HG03103 (cell line): ENCODE results near the gene NLGN1.

ENCODE experiments used
- ATAC-seq: cut with Tn5 transposase; IDR thresholded peaks from one replicate; pipeline ENCODE4 v1.9.1; 2021; ENCODE audit warnings: low read depth; ENCODE audit not compliant: unreplicated experiment

Gene NLGN1

GRCh38 chr3:173747427-173747826 lies 349.9 kb downstream of the NLGN1 start:
- no peak for ATAC-seq

GRCh38 chr3:173748105-173748504 lies 350.6 kb downstream of the NLGN1 start:
- ATAC-seq, result no peak

- ATAC-seq, result no peak
Observed at GRCh38 chr3:173750095-173750494, 352.6 kb downstream of the NLGN1 start.

- ATAC-seq, result no peak
Observed at GRCh38 chr3:173750591-173750990, 353.0 kb downstream of the NLGN1 start.

DNA sequence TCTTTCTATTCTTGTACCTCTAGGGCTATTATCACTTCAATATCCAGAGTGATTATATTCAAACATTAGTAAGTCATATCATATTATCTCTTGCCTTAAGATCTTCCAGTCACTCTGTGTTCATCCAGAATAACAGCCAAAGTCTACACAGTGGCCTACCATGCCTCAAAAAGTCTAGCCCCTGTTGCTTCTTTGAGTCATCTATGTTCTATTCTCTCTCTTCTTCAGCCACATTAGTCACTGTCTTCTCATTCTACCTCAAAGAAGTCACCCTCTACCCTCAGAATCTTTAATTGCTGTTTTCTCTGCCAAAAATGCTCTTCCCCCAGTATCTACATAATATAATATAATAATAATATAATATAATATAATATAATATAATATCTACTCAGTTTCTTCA lies 356.0 kb downstream of the NLGN1 start:
- no peak for ATAC-seq

DNA sequence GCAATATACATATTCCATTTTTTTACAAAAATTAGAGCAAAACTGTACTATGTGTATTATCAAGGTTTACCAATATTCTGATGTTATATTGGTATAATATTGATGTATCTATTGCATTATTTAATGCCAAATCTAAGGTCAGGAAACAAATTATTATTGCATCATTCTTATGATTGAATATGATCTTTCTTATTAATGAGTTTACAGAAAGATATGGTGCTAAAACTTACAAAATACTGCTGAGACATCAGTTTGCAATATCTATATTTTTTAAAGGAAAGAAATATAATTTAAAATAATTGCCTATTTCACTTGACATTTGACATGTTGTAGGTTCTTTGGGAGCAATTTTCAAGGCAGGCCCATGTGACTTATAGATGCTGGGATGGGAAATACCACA lies 357.6 kb downstream of the NLGN1 start:
- ATAC-seq, result no peak

DNA sequence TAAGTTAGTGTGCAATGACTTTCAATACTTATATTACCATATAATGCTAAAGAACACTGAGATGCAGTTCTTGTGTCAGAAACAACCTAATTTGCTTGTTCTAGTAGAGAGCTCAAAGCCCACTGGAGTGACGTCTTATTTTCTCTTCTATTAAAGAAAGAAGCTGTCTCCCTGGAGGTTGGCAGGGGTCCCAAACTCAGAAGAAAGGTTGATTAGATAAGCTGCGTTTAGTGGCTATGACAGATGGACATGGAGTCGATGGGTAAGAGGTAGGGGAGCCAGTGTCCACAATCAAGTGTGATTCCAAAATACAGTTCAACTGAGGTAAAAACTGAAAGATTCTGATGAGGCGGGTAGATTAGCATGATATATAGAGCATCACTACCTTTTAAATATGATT lies 363.6 kb downstream of the NLGN1 start:
- no peak for ATAC-seq

GRCh38 chr3:173762501-173762900 lies 365.0 kb downstream of the NLGN1 start:
- ATAC-seq, result no peak

DNA sequence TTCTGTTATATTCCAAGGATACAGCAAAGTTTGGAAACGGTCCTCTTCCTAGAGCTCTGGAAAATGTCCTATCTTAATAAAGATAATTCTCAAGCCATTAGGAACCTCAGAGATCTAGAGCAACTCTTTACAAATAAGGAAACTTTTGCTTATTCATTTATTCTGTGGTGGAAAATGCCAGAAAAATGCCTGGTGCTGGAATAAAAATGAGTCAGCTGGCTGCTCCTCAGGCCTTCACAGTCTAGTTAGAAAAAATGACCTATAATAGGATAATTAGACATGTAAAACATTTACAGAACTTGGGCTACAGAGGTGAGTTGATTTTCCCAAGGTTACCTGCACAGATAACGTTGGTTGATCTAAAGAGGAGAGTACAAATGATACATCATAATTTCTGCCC lies 372.5 kb downstream of the NLGN1 start:
- ATAC-seq, result no peak

- ATAC-seq, result no peak
Observed at GRCh38 chr3:173770796-173771573, 373.4 kb downstream of the NLGN1 start.

GRCh38 chr3:173773800-173774199 lies 376.3 kb downstream of the NLGN1 start:
- no peak for ATAC-seq

GRCh38 chr3:173774294-173774693 lies 376.8 kb downstream of the NLGN1 start:
- ATAC-seq, result no peak

DNA sequence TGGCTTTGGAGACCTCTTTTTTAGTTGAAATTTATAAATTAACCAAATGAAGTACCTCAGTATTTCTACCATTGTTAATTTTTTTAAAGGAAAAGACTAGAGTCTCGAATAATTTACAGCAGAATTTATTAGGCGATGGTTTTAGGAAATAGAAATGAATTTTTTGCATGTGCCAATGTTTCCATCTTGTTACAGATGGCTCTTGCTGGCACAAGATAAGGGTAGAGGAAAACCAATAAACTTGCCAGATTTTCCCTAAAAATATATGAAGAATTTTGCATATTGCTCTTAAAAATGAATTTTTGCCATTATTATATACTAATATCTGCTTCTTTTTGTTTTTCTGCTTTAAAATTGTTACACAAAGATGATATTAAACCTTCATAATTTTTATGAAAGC lies 380.7 kb downstream of the NLGN1 start:
- no peak for ATAC-seq

DNA sequence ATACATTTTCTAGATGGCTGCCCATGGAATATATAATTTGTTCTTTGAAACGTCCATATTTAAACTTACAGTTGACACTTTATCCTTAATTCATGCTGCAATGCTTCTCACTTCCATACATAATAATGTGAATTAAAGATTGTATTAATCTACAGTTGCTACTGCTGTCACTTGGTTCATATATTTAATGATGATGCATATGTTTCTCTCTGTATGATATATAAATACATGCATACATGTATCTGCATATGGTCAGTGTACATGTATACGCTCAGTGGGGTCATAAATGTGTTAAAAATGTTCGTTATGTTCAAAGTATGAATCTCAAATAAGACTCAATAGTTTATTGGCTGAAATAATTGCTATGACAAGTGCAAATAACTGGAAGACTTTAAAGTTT lies 382.5 kb downstream of the NLGN1 start:
- ATAC-seq, result no peak

DNA sequence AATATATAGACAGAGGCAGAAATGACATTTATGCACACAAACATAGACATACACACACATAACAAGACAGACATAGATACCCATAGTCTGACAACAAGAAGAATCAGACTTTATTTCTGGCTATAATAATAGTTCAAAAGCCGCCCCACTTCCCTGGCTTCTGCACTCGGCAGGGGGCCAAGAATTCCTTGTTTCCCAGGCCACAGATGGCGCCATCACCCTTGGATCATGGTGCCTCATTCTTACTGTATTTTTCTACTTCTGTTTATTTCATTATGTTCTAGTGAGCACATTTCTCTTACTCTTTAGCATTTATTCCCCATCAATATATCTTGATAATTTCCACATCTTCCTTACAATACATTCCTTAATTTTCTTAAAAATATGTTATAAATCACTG lies 387.5 kb downstream of the NLGN1 start:
- no peak for ATAC-seq

DNA sequence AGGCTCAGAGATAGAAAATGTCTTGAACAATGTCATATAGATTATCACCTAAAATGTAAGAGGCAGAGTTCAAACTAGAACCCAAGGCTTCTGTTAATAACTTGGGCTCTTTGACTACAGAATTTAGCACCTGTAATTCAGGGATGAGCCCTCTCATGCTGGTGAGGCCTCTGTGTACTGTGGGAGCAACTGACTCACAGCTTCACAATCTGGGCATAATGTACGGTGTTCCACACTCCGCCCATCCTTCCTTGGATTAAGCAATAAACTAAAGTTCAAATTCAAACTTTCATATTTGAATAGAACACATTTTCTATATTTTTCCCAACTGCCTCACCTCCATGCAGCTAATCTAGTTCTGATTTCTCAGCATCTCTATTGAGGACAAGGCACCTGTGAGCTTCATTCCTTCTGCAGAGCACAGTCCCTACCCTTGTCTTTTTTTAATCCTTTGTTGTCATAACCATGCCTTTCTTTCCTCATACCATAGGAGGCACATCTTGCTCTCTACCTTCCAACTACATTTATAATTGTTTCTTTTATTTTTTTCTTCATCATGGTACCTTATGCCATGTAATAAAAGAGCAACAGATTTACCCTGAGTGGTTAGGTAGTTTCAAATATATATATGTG lies 392.1 kb downstream of the NLGN1 start:
- no peak for ATAC-seq

DNA sequence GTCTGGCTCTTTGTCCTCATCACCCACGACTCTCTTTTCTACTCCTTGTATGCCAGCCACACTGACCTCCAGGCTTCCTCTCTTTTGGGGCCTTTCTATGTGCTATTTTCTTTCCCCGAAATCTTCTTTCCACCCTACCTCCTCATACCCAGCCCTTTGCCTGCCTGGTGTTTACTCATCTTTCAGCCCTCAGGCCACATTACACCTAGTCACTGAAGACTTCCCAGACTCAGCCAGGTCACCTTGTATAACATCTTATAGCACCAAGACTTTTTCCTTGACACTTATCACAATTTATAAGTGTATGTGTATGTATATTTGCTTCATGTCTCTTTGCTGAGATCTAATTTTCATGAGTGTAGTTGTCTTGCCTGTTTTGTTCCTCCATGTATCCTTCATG lies 396.4 kb downstream of the NLGN1 start:
- ATAC-seq, result no peak

DNA sequence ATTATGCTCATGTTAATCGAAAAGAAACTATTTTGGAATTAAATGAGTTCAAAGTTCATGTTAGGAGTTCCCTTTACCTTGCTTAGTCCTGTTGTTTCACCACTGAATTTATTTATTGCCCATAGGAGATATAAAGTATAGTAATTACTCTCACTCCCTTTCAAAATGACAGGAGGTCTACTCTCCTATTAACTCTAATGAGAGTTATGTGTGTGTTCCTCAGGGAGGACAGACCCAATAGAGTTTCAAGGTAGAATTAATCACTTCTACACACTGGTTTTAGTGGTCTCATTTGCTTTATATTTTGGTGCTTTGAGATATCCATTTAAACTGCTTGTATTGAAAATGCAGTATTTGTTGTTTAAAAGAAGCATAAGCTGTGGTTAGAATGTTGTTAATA lies 398.9 kb downstream of the NLGN1 start:
- no peak for ATAC-seq

DNA sequence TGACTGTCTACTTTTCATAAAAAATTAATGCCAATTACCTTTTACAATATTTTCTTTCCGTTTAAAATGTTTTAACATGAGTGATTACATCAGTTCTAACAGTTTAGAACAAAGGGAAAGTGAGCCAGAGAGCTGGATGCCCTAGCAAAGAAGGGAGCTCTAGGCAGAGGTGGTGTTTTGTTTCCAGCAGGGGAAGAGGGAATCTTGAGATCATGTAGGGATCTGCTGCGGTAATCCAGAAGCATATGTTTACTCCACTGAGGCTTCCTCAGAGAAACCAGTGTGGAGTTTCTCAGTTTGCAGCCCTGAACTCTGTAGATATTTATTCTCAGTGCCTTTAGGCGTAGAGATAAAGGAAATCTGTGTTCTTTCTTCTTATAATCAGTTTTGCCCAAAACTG lies 399.3 kb downstream of the NLGN1 start:
- no peak for ATAC-seq

GRCh38 chr3:173799060-173799816 lies 401.7 kb downstream of the NLGN1 start:
- ATAC-seq, result no peak

DNA sequence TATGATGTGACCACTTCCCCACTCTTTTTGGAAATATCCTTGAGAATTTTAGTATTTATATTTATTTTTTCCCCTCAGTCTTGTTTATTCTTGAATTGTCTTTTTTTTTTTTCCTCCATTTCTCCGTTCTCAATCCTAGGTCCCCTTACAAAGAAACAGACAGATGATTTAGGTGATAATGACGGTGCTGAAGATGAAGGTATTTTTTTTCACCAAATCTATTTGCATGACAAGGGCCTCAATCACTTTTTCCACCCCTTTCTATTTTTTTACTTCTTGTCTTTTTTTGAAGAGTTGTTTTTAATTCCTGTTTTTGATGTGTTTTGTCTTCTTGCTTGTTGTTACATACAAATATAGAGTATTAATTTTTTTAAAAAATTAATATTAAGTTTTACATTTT lies 402.6 kb downstream of the NLGN1 start:
- ATAC-seq, result no peak

GRCh38 chr3:173814809-173815208 lies 417.3 kb downstream of the NLGN1 start:
- ATAC-seq, result no peak
